MCF 10A (cell line): ENCODE measurements around the gene SDHAF1. TPM values are rescaled to one million over a fixed set of nuclear protein-coding genes. Genes with fewer than 3 reads are reported as not detected.

Source experiments
- BruUV-seq: library from RNA; stranded (reverse); fragments of 400-500 nt; replicated peaks from 2 replicates; lab custom pipeline; 2021; lab: Mats Ljungman, UMichigan
- CTCF ChIA-PET: fragments of 300-600 bp; sonication (Branson Sonifier 250); formaldehyde crosslinking; extraction: SDS; loops from one replicate; lab custom pipeline; 2021; ENCODE audit warnings: antibody characterized with exemption, inconsistent platforms; lab: Yijun Ruan, JAX
- POLR2A ChIA-PET: fragments of 300-600, 350-650 bp; sonication (Branson Sonifier 250); formaldehyde crosslinking; extraction: SDS; loops from one replicate; lab custom pipeline; 2020; ENCODE audit warnings: antibody characterized with exemption, inconsistent platforms; lab: Yijun Ruan, JAX
- DNase-seq: peaks from one replicate; pipeline ENCODE4 v3.0.0-alpha.2; 2018; ENCODE audit not compliant: unreplicated experiment
- H3K27ac Mint-ChIP-seq: one replicate; pipeline ENCODE4 v1.8.0; 2022; ENCODE audit warnings: mild to moderate bottlenecking, low read depth, mixed read lengths; ENCODE audit not compliant: unreplicated experiment
- H3K27me3 Mint-ChIP-seq: one replicate; pipeline ENCODE4 v1.8.0; 2022; ENCODE audit warnings: mixed read lengths; ENCODE audit not compliant: insufficient read depth, unreplicated experiment
- H3K36me3 Mint-ChIP-seq: one replicate; pipeline ENCODE4 v1.8.0; 2022; ENCODE audit warnings: mild to moderate bottlenecking, moderate library complexity, mixed read lengths; ENCODE audit not compliant: insufficient read depth, unreplicated experiment
- H3K4me1 Mint-ChIP-seq: one replicate; pipeline ENCODE4 v1.8.0; 2022; ENCODE audit warnings: mixed read lengths; ENCODE audit not compliant: insufficient read depth, unreplicated experiment
- H3K4me3 Mint-ChIP-seq: one replicate; pipeline ENCODE4 v1.8.0; 2022; ENCODE audit warnings: mild to moderate bottlenecking, moderate library complexity, mixed read lengths; ENCODE audit not compliant: unreplicated experiment
- H3K9me3 Mint-ChIP-seq: one replicate; pipeline ENCODE4 v1.8.0; 2022; ENCODE audit warnings: mixed read lengths; ENCODE audit not compliant: unreplicated experiment
- CTCF ChIP-seq: fragments of 200-600 bp; IDR thresholded peaks from one replicate; pipeline ENCODE4 v1.8.0; 2022; ENCODE audit warnings: antibody characterized with exemption, mild to moderate bottlenecking; ENCODE audit not compliant: unreplicated experiment
- intact Hi-C: fragments of 100-400 bp; cut with micrococcal nuclease; formaldehyde crosslinking; loops from 2 replicates; pipeline ENCODE4 v1.14.1; 2022
- total RNA-seq: library from RNA; stranded (reverse); gene quantifications from 2 replicates; pipeline ENCODE4 v1.2.3, GENCODE V29; 2022

The SDHAF1 gene
- total RNA-seq, 1 experiment from 2014 or later: 14.4 TPM

GRCh38 chr19:36027696-36028095 lies 32.7 kb downstream of the SDHAF1 start:
- BruUV-seq: no TSS peak
- Mint-ChIP-seq H3K4me3 (no peak overlapping the region), H3K4me1 (no peaks in the 10 kb centered on the region), H3K9me3 (no peaks in the 10 kb centered on the region), H3K27me3 (no peaks in the 10 kb centered on the region), H3K27ac (no peak overlapping the region), H3K36me3 (peaks cover 7% of the 10 kb centered on the region)
- no peak for TF ChIP-seq CTCF
- intact Hi-C loops: no loop called here
- ChIA-PET POLR2A (interaction anchor here (0.6 kb wide), 1 partner anchor 468 kb away, joined by 3 read pairs; no protein-coding TSS in a partner anchor), CTCF (interaction anchor here (0.6 kb wide), 1 partner anchor 64 kb away, joined by 3 read pairs; no protein-coding TSS in a partner anchor)
- no peak for DNase-seq

GRCh38 chr19:36028313-36029041 lies 33.5 kb downstream of the SDHAF1 start:
- CTCF ChIA-PET: interaction anchor here (0.7 kb wide), 1 partner anchor 117 kb away, joined by 3 read pairs; no protein-coding TSS in a partner anchor
- no peaks in the 10 kb centered on the region for H3K27me3 Mint-ChIP-seq
- no TSS peak for BruUV-seq
- intact Hi-C loops: no loop called here
- peaks cover under 1% of the 10 kb centered on the region for H3K36me3 Mint-ChIP-seq
- no peak overlapping the region for H3K4me3 Mint-ChIP-seq
- DNase-seq: no peak
- H3K27ac Mint-ChIP-seq: no peak overlapping the region
- H3K9me3 Mint-ChIP-seq: no peaks in the 10 kb centered on the region
- H3K4me1 Mint-ChIP-seq: no peaks in the 10 kb centered on the region
- POLR2A ChIA-PET: no interaction called here
- no peak for TF ChIP-seq CTCF

- ChIA-PET CTCF (interaction anchor here (0.6 kb wide), 3 partner anchors 9 to 1328 kb away, joined by 3 to 4 read pairs (median 3); no protein-coding TSS in a partner anchor), POLR2A (interaction anchor here (0.5 to 1.1 kb wide), 3 partner anchors 16 to 94 kb away, joined by 3 to 4 read pairs (median 3); partner anchors contain the start of genes ALKBH6, POLR2I and TBCB)
- no peaks in the 10 kb centered on the region for H3K36me3 Mint-ChIP-seq
- H3K9me3 Mint-ChIP-seq: no peaks in the 10 kb centered on the region
- H3K4me1 Mint-ChIP-seq: no peaks in the 10 kb centered on the region
- no peaks in the 10 kb centered on the region for H3K27me3 Mint-ChIP-seq
- DNase-seq: peak; percentile 58
- TF ChIP-seq CTCF: no peak
- BruUV-seq: no TSS peak
- H3K27ac Mint-ChIP-seq: peak overlapping the region; percentile 29
- no peak overlapping the region for H3K4me3 Mint-ChIP-seq
- intact Hi-C loops: no loop called here
These were observed 35.5 kb downstream of the SDHAF1 start for GRCh38 chr19:36030264-36031148.

- ChIA-PET CTCF (interaction anchor here (0.8 kb wide), 1 partner anchor 10 kb away, joined by 5 read pairs; no protein-coding TSS in a partner anchor), POLR2A (interaction anchor here (1.1 kb wide), 1 partner anchor 17 kb away, joined by 3 read pairs; the partner anchor contains the start of gene ALKBH6)
- H3K27ac Mint-ChIP-seq: peak overlapping the region; percentile 29
- H3K4me1 Mint-ChIP-seq: no peaks in the 10 kb centered on the region
- no peak for DNase-seq
- H3K36me3 Mint-ChIP-seq: no peaks in the 10 kb centered on the region
- no peak for TF ChIP-seq CTCF
- no TSS peak for BruUV-seq
- H3K9me3 Mint-ChIP-seq: no peaks in the 10 kb centered on the region
- H3K27me3 Mint-ChIP-seq: no peaks in the 10 kb centered on the region
- H3K4me3 Mint-ChIP-seq: no peak overlapping the region
- intact Hi-C loops: no loop called here
These were observed 36.3 kb downstream of the SDHAF1 start for GRCh38 chr19:36031308-36031707.
